H1 (cell line): ENCODE results near the gene MOV10L1. TPM values are rescaled to one million over a fixed set of nuclear protein-coding genes. Genes with fewer than 3 reads are reported as not detected.

Source experiments
- CTCF ChIA-PET: fragments of 300-600 bp; sonication (Branson Sonifier 250); formaldehyde crosslinking; loops from one replicate; lab custom pipeline; 2021; ENCODE audit not compliant: partially characterized antibody; lab: Charles Lee
- POLR2A ChIA-PET: fragments of 300-600 bp; sonication (Branson Sonifier 250); formaldehyde crosslinking; loops from one replicate; lab custom pipeline; 2021; ENCODE audit warnings: inconsistent platforms; ENCODE audit not compliant: partially characterized antibody; lab: Charles Lee
- DNase-seq, 2 experiments: peaks; one replicate each; pipeline versions ENCODE4 v3.0.0 to v3.0.0-alpha.2; 2010 to 2022; ENCODE audit warnings: low spot score in 2 of 2, low read depth in 1 of 2, mixed read lengths in 1 of 2
- FAIRE-seq: peaks from 2 replicates; lab custom pipeline; 2011; peaks lifted over from hg19 to GRCh38; lab: Jason Lieb, UNC
- H2AFZ ChIP-seq: 2 replicates; pipeline ENCODE4 v1.8.1; 2012; ENCODE audit warnings: low read length, inconsistent platforms
- H2AK5ac ChIP-seq: 2 replicates; pipeline ENCODE4 v1.6.1; 2013; ENCODE audit warnings: low read depth, low read length
- H2BK120ac ChIP-seq: replicated peaks from 2 replicates; pipeline ENCODE3; 2013; ENCODE audit warnings: low read depth, low read length, inconsistent platforms
- H2BK12ac ChIP-seq: 2 replicates; pipeline ENCODE4 v1.6.1; 2013; ENCODE audit warnings: low read depth, low read length
- H2BK15ac ChIP-seq: 2 replicates; pipeline ENCODE4 v1.6.1; 2013; ENCODE audit warnings: low read length
- H2BK20ac ChIP-seq: 2 replicates; pipeline ENCODE4 v1.6.1; 2013; ENCODE audit warnings: low read length
- H2BK5ac ChIP-seq: 2 replicates; pipeline ENCODE4 v1.6.1; 2013; ENCODE audit warnings: low read depth, low read length
- H3K14ac ChIP-seq: 2 replicates; pipeline ENCODE4 v1.6.1; 2013; ENCODE audit warnings: inconsistent platforms; ENCODE audit not compliant: insufficient read length
- H3K18ac ChIP-seq: 2 replicates; pipeline ENCODE4 v1.6.1; 2013; ENCODE audit warnings: low read length; ENCODE audit errors: extremely low read depth
- H3K23ac ChIP-seq: 2 replicates; pipeline ENCODE4 v1.6.1; 2013; ENCODE audit warnings: inconsistent platforms; ENCODE audit not compliant: insufficient read length
- H3K23me2 ChIP-seq: 2 replicates; pipeline ENCODE4 v1.6.1; 2013; ENCODE audit warnings: low read depth, low read length
- H3K27ac ChIP-seq: 2 replicates; pipeline ENCODE4 v1.6.1; 2011; ENCODE audit warnings: low read depth, low read length, inconsistent platforms
- H3K27me3 ChIP-seq, 4 experiments: replicated peaks in 1 of 4; 1 replicate in 1 of 4; 2 replicates in 3 of 4; pipeline versions ENCODE4 v1.6.1 to v1.8.1; 2011 to 2013; ENCODE audit warnings: low read length in 3 of 4, mild to moderate bottlenecking in 3 of 4, inconsistent platforms in 2 of 4, mixed read lengths in 2 of 4, moderate library complexity in 1 of 4; ENCODE audit not compliant: control insufficient read depth in 3 of 4, insufficient read depth in 3 of 4; ENCODE audit errors: extremely low read depth in 1 of 4
- H3K36me3 ChIP-seq, 4 experiments: 2 replicates each; pipeline versions ENCODE4 v1.6.1 to v1.8.1; 2011 to 2013; ENCODE audit warnings: mild to moderate bottlenecking in 4 of 4, low read length in 3 of 4, moderate library complexity in 2 of 4, control low read depth in 1 of 4, inconsistent platforms in 1 of 4; ENCODE audit not compliant: insufficient read depth in 4 of 4, control insufficient read depth in 2 of 4
- H3K4ac ChIP-seq: replicated peaks from 2 replicates; pipeline ENCODE3; 2013; ENCODE audit warnings: low read length, low read depth, mixed read lengths, inconsistent platforms; ENCODE audit not compliant: insufficient read length
- H3K4me1 ChIP-seq, 4 experiments: replicated peaks in 1 of 4; 1 replicate in 1 of 4; 2 replicates in 3 of 4; pipeline versions ENCODE4 v1.6.1 to v1.8.1; 2011 to 2013; ENCODE audit warnings: low read length in 3 of 4, inconsistent platforms in 2 of 4, mixed read lengths in 1 of 4; ENCODE audit not compliant: insufficient read depth in 4 of 4, control insufficient read depth in 3 of 4
- H3K4me2 ChIP-seq, 2 experiments: 2 replicates each; pipeline versions ENCODE4 v1.6.1 to v1.8.1; 2011 to 2013; ENCODE audit warnings: low read depth in 2 of 2, low read length in 2 of 2, control low read depth in 1 of 2, inconsistent platforms in 1 of 2, mild to moderate bottlenecking in 1 of 2; ENCODE audit not compliant: insufficient read depth in 1 of 2
- H3K4me3 ChIP-seq, 4 experiments: fragments of 200-600, 300-600 bp in 1 of 4; sonication (generic), shearing (Covaris generic), sonication (Bioruptor Twin) in 1 of 4; 2 replicates each; pipeline versions ENCODE4 v1.5.1 to v1.8.1; 2011 to 2016; ENCODE audit warnings: low read length in 4 of 4, low read depth in 3 of 4, control low read depth in 2 of 4, inconsistent platforms in 2 of 4, mild to moderate bottlenecking in 2 of 4, mixed read lengths in 1 of 4, moderate library complexity in 1 of 4; ENCODE audit not compliant: insufficient read depth in 2 of 4; ENCODE audit errors: extremely low read depth in 1 of 4
- H3K56ac ChIP-seq: replicated peaks from 2 replicates; pipeline ENCODE3; 2013; ENCODE audit warnings: low read depth, mild to moderate bottlenecking, mixed read lengths, low read length, inconsistent platforms; ENCODE audit not compliant: insufficient read length
- H3K79me1 ChIP-seq: 2 replicates; pipeline ENCODE4 v1.6.1; 2013; ENCODE audit warnings: low read depth, low read length, control low read depth
- H3K79me2 ChIP-seq, 2 experiments: 2 replicates each; pipeline versions ENCODE4 v1.6.1 to v1.8.1; 2012 to 2013; ENCODE audit warnings: low read length in 2 of 2, mild to moderate bottlenecking in 2 of 2, inconsistent platforms in 1 of 2; ENCODE audit not compliant: insufficient read depth in 2 of 2, control insufficient read depth in 1 of 2
- H3K9ac ChIP-seq, 4 experiments: replicated peaks in 1 of 4; 1 replicate in 1 of 4; 2 replicates in 3 of 4; pipeline versions ENCODE4 v1.6.1 to v1.8.1; 2011 to 2013; ENCODE audit warnings: low read depth in 3 of 4, low read length in 3 of 4, control low read depth in 2 of 4, mild to moderate bottlenecking in 2 of 4, moderate library complexity in 2 of 4, inconsistent platforms in 1 of 4; ENCODE audit errors: extremely low read depth in 1 of 4
- H3K9me3 ChIP-seq, 2 experiments: 2 replicates each; pipeline versions ENCODE4 v1.6.1 to v1.8.1; 2012 to 2013; ENCODE audit warnings: mild to moderate bottlenecking in 2 of 2, moderate library complexity in 2 of 2, control low read depth in 1 of 2, inconsistent platforms in 1 of 2, low read depth in 1 of 2, low read length in 1 of 2, mixed read lengths in 1 of 2; ENCODE audit not compliant: insufficient read depth in 2 of 2
- H4K20me1 ChIP-seq, 2 experiments: replicated peaks in 1 of 2; 2 replicates each; pipeline versions ENCODE3 to v1.8.1; 2011 to 2013; ENCODE audit warnings: inconsistent platforms in 2 of 2, low read length in 2 of 2, mild to moderate bottlenecking in 1 of 2; ENCODE audit not compliant: insufficient read depth in 2 of 2, control insufficient read depth in 1 of 2
- H4K5ac ChIP-seq: 2 replicates; pipeline ENCODE4 v1.6.1; 2013; ENCODE audit warnings: low read length, low read depth, mixed read lengths, inconsistent platforms; ENCODE audit not compliant: insufficient read length
- H4K8ac ChIP-seq: 2 replicates; pipeline ENCODE4 v1.8.0; 2013; ENCODE audit warnings: mild to moderate bottlenecking, moderate library complexity, low read length, inconsistent platforms; ENCODE audit not compliant: insufficient read depth; ENCODE audit errors: extremely low read depth
- H4K91ac ChIP-seq: replicated peaks from 2 replicates; pipeline ENCODE3; 2013; ENCODE audit warnings: low read length, mixed read lengths, inconsistent platforms; ENCODE audit not compliant: insufficient read length
- RBBP5 ChIP-seq: IDR thresholded peaks from 2 replicates; pipeline ENCODE4 v1.7.1; 2012; ENCODE audit warnings: low read depth, mild to moderate bottlenecking, inconsistent platforms, low read length, moderate library complexity, borderline replicate concordance
- SRF ChIP-seq: IDR thresholded peaks from 2 replicates; pipeline ENCODE4 v1.6.1; 2011; ENCODE audit warnings: mild to moderate bottlenecking, low read depth, low read length, moderate library complexity
- SUZ12 ChIP-seq: fragments of 200-600 bp; sonication (generic); IDR thresholded peaks from 2 replicates; pipeline ENCODE4 v1.6.1; 2012; ENCODE audit warnings: mild to moderate bottlenecking, inconsistent platforms, low read length, moderate library complexity, mixed read lengths
- TEAD4 ChIP-seq: IDR thresholded peaks from 2 replicates; pipeline ENCODE4 v1.6.1; 2012; ENCODE audit warnings: low read depth, low read length, inconsistent platforms, mixed read lengths
- WGBS, 2 experiments: shearing (Covaris generic) in 1 of 2; methylation state at CpG; one replicate each; pipeline versions ENCODE4 v1.1.6 to v1.1.7; 2013 to 2015; ENCODE audit warnings: low lambda C conversion rate in 2 of 2, mixed read lengths in 2 of 2, inconsistent platforms in 1 of 2, low coverage in 1 of 2, missing lambda C conversion rate in 1 of 2; ENCODE audit not compliant: insufficient replicate concordance in 2 of 2, insufficient coverage in 1 of 2, insufficient read length in 1 of 2; ENCODE audit errors: extremely low coverage in 1 of 2, missing lambda C conversion rate in 1 of 2; 5-methylcytosine and 5-hydroxymethylcytosine counted together
- polyA plus RNA-seq, 7 experiments: library from polyadenylated mRNA; depleted of rRNA in 3 of 7; stranded (reverse) in 5 of 7; unstranded in 2 of 7; fragments of >200 nt in 5 of 7; fragments of 200-250 nt in 2 of 7; gene quantifications; 1 replicate in 5 of 7; 2 replicates in 1 of 7; 4 replicates in 1 of 7; pipeline versions ENCODE4 v1.2.1 to v1.2.3, GENCODE V29; 2011 to 2013; ENCODE audit warnings: missing spikeins in 2 of 7, mixed read lengths in 2 of 7
- total RNA-seq: library from RNA; stranded (reverse); fragmentation: NEBNext Ultra II Directional; extraction: Animal tissue kit (Norgen Biotek cat#: 25700); gene quantifications from 2 replicates; pipeline ENCODE4 v1.2.1, GENCODE V29; 2021
- TF ChIP-seq, protein P1 (sequence below): IDR thresholded peaks from 2 replicates; pipeline ENCODE4 v1.6.1; 2012; ENCODE audit warnings: low read length, inconsistent platforms
- TF ChIP-seq, protein P2 (sequence below), 3 experiments: IDR thresholded peaks; 1 replicate in 2 of 3; 2 replicates in 1 of 3; pipeline versions ENCODE4 v1.5.1 to v1.6.1; 2011; ENCODE audit warnings: low read length in 3 of 3, mild to moderate bottlenecking in 3 of 3, inconsistent platforms in 2 of 3, low read depth in 1 of 3, moderate library complexity in 1 of 3; ENCODE audit not compliant: insufficient read depth in 1 of 3; ENCODE audit errors: control extremely low read depth in 1 of 3

Gene MOV10L1
- total and polyA plus RNA-seq, 2 of the 8 experiments (the other 6 are each of a cell fraction or from before 2014, with no cell fraction given): 0.32 TPM; not detected in 1

DNA sequence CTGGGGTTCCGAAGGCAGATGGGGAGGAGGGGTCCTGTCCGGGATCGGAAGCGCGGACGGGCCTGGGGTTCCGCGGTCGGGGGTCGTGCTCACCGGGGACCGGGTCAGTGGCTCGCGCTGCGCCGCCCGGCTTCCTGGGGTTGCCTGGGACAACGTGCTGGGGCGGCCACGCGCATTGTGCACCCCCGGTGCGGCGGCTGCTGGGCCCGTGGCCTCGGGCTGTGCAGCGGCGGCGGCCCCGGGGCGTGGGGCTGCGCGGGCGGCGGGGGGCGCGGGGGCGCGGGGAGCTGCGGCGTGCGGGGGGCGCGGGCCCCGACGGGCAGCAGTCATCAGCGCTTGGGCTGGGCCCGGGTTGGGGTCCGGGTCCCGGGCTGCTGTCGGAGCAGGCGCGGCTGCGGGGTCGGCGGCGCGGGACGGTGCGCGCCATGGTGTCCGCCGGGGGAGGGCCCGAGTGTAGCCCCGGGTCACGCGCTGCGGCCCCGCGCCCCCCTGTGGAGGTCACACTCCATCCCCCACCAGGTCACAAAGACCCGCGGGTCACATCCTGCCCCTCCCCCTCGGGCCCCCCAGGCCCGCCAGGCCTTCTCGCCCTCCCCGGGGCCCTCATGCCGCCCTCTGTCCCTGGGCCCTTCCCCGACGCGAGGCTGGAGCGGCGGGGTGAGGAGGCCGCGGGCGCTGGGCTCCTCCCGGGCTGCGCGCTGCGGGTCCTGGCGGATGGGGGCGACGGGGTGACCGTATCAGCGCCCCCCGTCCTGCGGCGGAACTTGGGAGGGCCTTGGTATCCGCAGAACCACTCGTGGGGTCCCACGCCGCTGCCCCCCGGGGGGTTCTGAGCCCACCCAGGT is 31.5 kb upstream of the MOV10L1 start, which contains the start of gene TTLL8:
Gene TTLL8, minus strand, starts transcription at position 238 of the 845 bp plus-strand sequence.
- peaks cover 15% of the 10 kb centered on the region; the same call in 1 of the 2 replicates for H3K23me2 ChIP-seq
- H3K4me1 ChIP-seq: peaks cover 0 to 11% (median 2%) of the 10 kb centered on the region in 4 experiments; a peak in 4 of 7 replicates
- H2BK120ac ChIP-seq: no peak within 1 kb of the TSS
- H3K27me3 ChIP-seq: peaks cover 8 to 20% (median 11%) of the 10 kb centered on the region in 4 experiments
- H3K9me3 ChIP-seq: 0 out of 4 replicates have a peak, but pooled peaks cover 0 to 3% of the 10 kb centered on the region in 2 experiments
- H4K5ac ChIP-seq: no peak within 1 kb of the TSS
- H3K14ac ChIP-seq: no peak within 1 kb of the TSS
- no peak within 1 kb of the TSS; the same call in 1 of the 2 replicates for H2BK15ac ChIP-seq
- H2BK20ac ChIP-seq: no peak within 1 kb of the TSS
- H4K91ac ChIP-seq: no peak within 1 kb of the TSS
- H3K4ac ChIP-seq: no peak within 1 kb of the TSS
- POLR2A ChIA-PET: interaction anchor here (0.7 to 1.3 kb wide), 2 partner anchors 17 to 140 kb away, joined by 4 to 5 read pairs; partner anchors contain the start of genes ALG12 and CRELD2
- CTCF ChIA-PET: interaction anchor here (0.7 to 2.9 kb wide), 13 partner anchors 14 to 296 kb away, joined by 3 to 10 read pairs (median 4); no protein-coding TSS in a partner anchor
- FAIRE-seq (no peak), DNase-seq (no peak)
- no peak within 1 kb of the TSS for H3K23ac ChIP-seq
- H4K8ac ChIP-seq: 0 out of 2 replicates have a peak within 1 kb of the TSS, but pooled peaks have one; percentile 47
- no peak within 1 kb of the TSS; the same call in none of the 2 replicates for H3K18ac ChIP-seq
- H4K20me1 ChIP-seq: no peaks in the 10 kb centered on the region
- H3K79me1 ChIP-seq: no peaks in the 10 kb centered on the region
- H3K79me2 ChIP-seq: no peaks in the 10 kb centered on the region
- no peak within 1 kb of the TSS for H2BK12ac ChIP-seq
- no peak within 1 kb of the TSS for H2AK5ac ChIP-seq
- H2AFZ ChIP-seq: no peak within 1 kb of the TSS
- H3K9ac ChIP-seq: no peak within 1 kb of the TSS; a peak in 1 of 7 replicates
- peak within 1 kb of the TSS; percentile 46 to 66 (median 56) for H3K4me3 ChIP-seq
- WGBS, 2 experiments: 5% methylated on average over 20 of the region's 102 CpGs; no CpG with 5 or more reads in 1 of the 2 experiments
- no peak within 1 kb of the TSS for H3K56ac ChIP-seq
- no peak within 1 kb of the TSS for H2BK5ac ChIP-seq
- H3K4me2 ChIP-seq: peak within 1 kb of the TSS; percentile 86 to 89
- H3K36me3 ChIP-seq: no peaks in the 10 kb centered on the region
- no peak within 1 kb of the TSS for H3K27ac ChIP-seq
- no peak for TF ChIP-seq RBBP5
- TF ChIP-seq SRF: no peak
- TF ChIP-seq TEAD4: no peak
- TF ChIP-seq SUZ12: peak; percentile 32; the same call in 1 of the 2 replicates
- TF ChIP-seq, protein P1, sequence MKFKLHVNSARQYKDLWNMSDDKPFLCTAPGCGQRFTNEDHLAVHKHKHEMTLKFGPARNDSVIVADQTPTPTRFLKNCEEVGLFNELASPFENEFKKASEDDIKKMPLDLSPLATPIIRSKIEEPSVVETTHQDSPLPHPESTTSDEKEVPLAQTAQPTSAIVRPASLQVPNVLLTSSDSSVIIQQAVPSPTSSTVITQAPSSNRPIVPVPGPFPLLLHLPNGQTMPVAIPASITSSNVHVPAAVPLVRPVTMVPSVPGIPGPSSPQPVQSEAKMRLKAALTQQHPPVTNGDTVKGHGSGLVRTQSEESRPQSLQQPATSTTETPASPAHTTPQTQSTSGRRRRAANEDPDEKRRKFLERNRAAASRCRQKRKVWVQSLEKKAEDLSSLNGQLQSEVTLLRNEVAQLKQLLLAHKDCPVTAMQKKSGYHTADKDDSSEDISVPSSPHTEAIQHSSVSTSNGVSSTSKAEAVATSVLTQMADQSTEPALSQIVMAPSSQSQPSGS: no peak
- TF ChIP-seq, protein P2, sequence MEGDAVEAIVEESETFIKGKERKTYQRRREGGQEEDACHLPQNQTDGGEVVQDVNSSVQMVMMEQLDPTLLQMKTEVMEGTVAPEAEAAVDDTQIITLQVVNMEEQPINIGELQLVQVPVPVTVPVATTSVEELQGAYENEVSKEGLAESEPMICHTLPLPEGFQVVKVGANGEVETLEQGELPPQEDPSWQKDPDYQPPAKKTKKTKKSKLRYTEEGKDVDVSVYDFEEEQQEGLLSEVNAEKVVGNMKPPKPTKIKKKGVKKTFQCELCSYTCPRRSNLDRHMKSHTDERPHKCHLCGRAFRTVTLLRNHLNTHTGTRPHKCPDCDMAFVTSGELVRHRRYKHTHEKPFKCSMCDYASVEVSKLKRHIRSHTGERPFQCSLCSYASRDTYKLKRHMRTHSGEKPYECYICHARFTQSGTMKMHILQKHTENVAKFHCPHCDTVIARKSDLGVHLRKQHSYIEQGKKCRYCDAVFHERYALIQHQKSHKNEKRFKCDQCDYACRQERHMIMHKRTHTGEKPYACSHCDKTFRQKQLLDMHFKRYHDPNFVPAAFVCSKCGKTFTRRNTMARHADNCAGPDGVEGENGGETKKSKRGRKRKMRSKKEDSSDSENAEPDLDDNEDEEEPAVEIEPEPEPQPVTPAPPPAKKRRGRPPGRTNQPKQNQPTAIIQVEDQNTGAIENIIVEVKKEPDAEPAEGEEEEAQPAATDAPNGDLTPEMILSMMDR (IDR thresholded peaks at IDR 0.05; ENCODE audit: control extremely low read depth in 1 of 3, insufficient read depth in 1 of 3, low read depth in 1 of 3, low read length in 3 of 3): no peak
